Liver (tissue), 9 donors: ENCODE data around the gene GABRR1. TPM values are rescaled to one million over a fixed set of nuclear protein-coding genes. Genes with fewer than 3 reads are reported as not detected.

Experiments
- DNase-seq: peaks from one replicate; pipeline ENCODE4 v3.0.0-alpha.2; 2017; ENCODE audit warnings: low spot score
- H3K27ac ChIP-seq, 2 donors: one replicate each; pipeline ENCODE4 v1.7.0; 2013; ENCODE audit warnings: inconsistent platforms in 2 of 2, low read length in 2 of 2, control low read depth in 1 of 2, low read depth in 1 of 2, mild to moderate bottlenecking in 1 of 2
- H3K27me3 ChIP-seq, 4 donors: one replicate each; pipeline versions ENCODE4 v1.6.1 to v1.7.0; 2013; ENCODE audit warnings: low read length in 3 of 4, inconsistent platforms in 1 of 4, mild to moderate bottlenecking in 1 of 4, moderate library complexity in 1 of 4; ENCODE audit not compliant: control insufficient read depth in 4 of 4, insufficient read depth in 4 of 4
- H3K36me3 ChIP-seq, 4 donors: one replicate each; pipeline versions ENCODE4 v1.6.1 to v1.7.0; 2013; ENCODE audit warnings: low read length in 3 of 4, mild to moderate bottlenecking in 3 of 4, low read depth in 1 of 4, moderate library complexity in 1 of 4; ENCODE audit not compliant: control insufficient read depth in 4 of 4, insufficient read depth in 3 of 4
- H3K4me1 ChIP-seq, 4 donors: one replicate each; pipeline versions ENCODE4 v1.6.1 to v1.7.0; 2013; ENCODE audit warnings: low read length in 3 of 4, mild to moderate bottlenecking in 3 of 4, moderate library complexity in 1 of 4; ENCODE audit not compliant: control insufficient read depth in 4 of 4, insufficient read depth in 4 of 4
- H3K4me3 ChIP-seq, 3 donors: one replicate each; pipeline versions ENCODE4 v1.6.1 to v1.7.0; 2013; ENCODE audit warnings: low read length in 3 of 3, control low read depth in 1 of 3, low read depth in 1 of 3, mild to moderate bottlenecking in 1 of 3
- H3K9ac ChIP-seq, 2 donors: one replicate each; pipeline ENCODE4 v1.7.0; 2013; ENCODE audit warnings: low read length in 2 of 2, mild to moderate bottlenecking in 2 of 2, moderate library complexity in 2 of 2, control low read depth in 1 of 2, low read depth in 1 of 2
- H3K9me3 ChIP-seq, 4 donors: one replicate each; pipeline versions ENCODE4 v1.6.1 to v1.7.0; 2013; ENCODE audit warnings: low read length in 3 of 4; ENCODE audit not compliant: control insufficient read depth in 4 of 4
- ATF3 ChIP-seq: IDR thresholded peaks from 2 replicates; pipeline ENCODE4 v1.6.1; 2016; ENCODE audit warnings: antibody characterized with exemption
- EGR1 ChIP-seq, 2 donors: IDR thresholded peaks; 2 replicates each; pipeline ENCODE4 v1.6.1; 2016 to 2018; ENCODE audit warnings: antibody characterized with exemption in 2 of 2, low read depth in 2 of 2
- FOXA1 ChIP-seq: IDR thresholded peaks from 2 replicates; pipeline ENCODE4 v1.6.1; 2016; ENCODE audit warnings: antibody characterized with exemption
- FOXA2 ChIP-seq: IDR thresholded peaks from 2 replicates; pipeline ENCODE4 v1.6.1; 2016; ENCODE audit warnings: antibody characterized with exemption
- GABPA ChIP-seq, 2 donors: IDR thresholded peaks in 1 of 2; conservative IDR thresholded peaks in 1 of 2; 2 replicates each; pipeline ENCODE4 v1.6.1; 2016; ENCODE audit warnings: antibody characterized with exemption in 2 of 2, mild to moderate bottlenecking in 1 of 2, moderate library complexity in 1 of 2
- HNF4A ChIP-seq, 2 donors: conservative IDR thresholded peaks; 2 replicates each; pipeline ENCODE4 v1.6.1; 2016; ENCODE audit warnings: antibody characterized with exemption in 2 of 2, mild to moderate bottlenecking in 2 of 2
- HNF4G ChIP-seq: IDR thresholded peaks from 2 replicates; pipeline ENCODE4 v1.6.1; 2016; ENCODE audit warnings: antibody characterized with exemption
- JUND ChIP-seq, 2 donors: IDR thresholded peaks; 2 replicates each; pipeline ENCODE4 v1.6.1; 2016; ENCODE audit warnings: antibody characterized with exemption in 2 of 2
- NR2F2 ChIP-seq: IDR thresholded peaks from 2 replicates; pipeline ENCODE4 v1.6.1; 2016; ENCODE audit warnings: antibody characterized with exemption
- RAD21 ChIP-seq, 2 donors: IDR thresholded peaks; 2 replicates each; pipeline ENCODE4 v1.6.1; 2016; ENCODE audit warnings: antibody characterized with exemption in 2 of 2, mild to moderate bottlenecking in 2 of 2
- REST ChIP-seq: IDR thresholded peaks from 2 replicates; pipeline ENCODE4 v1.6.1; 2016; ENCODE audit warnings: antibody characterized with exemption, mild to moderate bottlenecking
- RXRA ChIP-seq, 2 donors: IDR thresholded peaks; 2 replicates each; pipeline ENCODE4 v1.6.1; 2017 to 2018; ENCODE audit warnings: antibody characterized with exemption in 2 of 2, mild to moderate bottlenecking in 1 of 2
- SP1 ChIP-seq: IDR thresholded peaks from 2 replicates; pipeline ENCODE4 v1.6.1; 2018; ENCODE audit warnings: antibody characterized with exemption, mild to moderate bottlenecking
- TAF1 ChIP-seq: conservative IDR thresholded peaks from 2 replicates; pipeline ENCODE4 v1.6.1; 2016; ENCODE audit warnings: antibody characterized with exemption, mild to moderate bottlenecking
- YY1 ChIP-seq: IDR thresholded peaks from 2 replicates; pipeline ENCODE4 v1.6.1; 2016; ENCODE audit warnings: antibody characterized with exemption, mild to moderate bottlenecking
- WGBS: extraction: QIAGEN DNeasy Blood & Tissue Kit; methylation state at CpG from one replicate; pipeline ENCODE4 v1.1.7; 2013; 5-methylcytosine and 5-hydroxymethylcytosine counted together
- polyA plus RNA-seq, 2 donors: library from polyadenylated mRNA; stranded (reverse) in 1 of 2; unstranded in 1 of 2; fragments of 200-250 nt in 1 of 2; fragments of >200 nt in 1 of 2; fragmentation: Nextera tagmentation in 1 of 2; extraction: Ambion mirVana in 1 of 2; gene quantifications; one replicate each; pipeline versions ENCODE4 v1.2.1 to v1.2.3, GENCODE V29; 2013 to 2015
- total RNA-seq, 2 donors: library from RNA; depleted of rRNA; stranded (reverse); fragments of >200 nt; gene quantifications; one replicate each; pipeline ENCODE4 v1.2.3, GENCODE V29; 2014
- TF ChIP-seq, protein P1 (sequence below): IDR thresholded peaks from 2 replicates; pipeline ENCODE4 v1.6.1; 2016; ENCODE audit warnings: antibody characterized with exemption
- TF ChIP-seq, protein P2 (sequence below): IDR thresholded peaks from 2 replicates; pipeline ENCODE4 v1.6.1; 2016; ENCODE audit warnings: antibody characterized with exemption
- donor health status: healthy.
- donor health status: healthy.
- donor health status: healthy.
- donor health status: healthy.
- donor health status: healthy.

GABRR1 gene
- total and polyA plus RNA-seq, 4 donors = not detected

GRCh38 chr6:89132057-89132456, 85.1 kb downstream of the GABRR1 start:
- Histone ChIP-seq H3K9ac (no peak overlapping the region), H3K4me3 (no peak overlapping the region), H3K9me3 (peaks cover 0 to 1% (median 0%) of the 10 kb centered on the region in 4 donors), H3K4me1 (no peaks in the 10 kb centered on the region), H3K27me3 (no peaks in the 10 kb centered on the region), H3K36me3 (no peaks in the 10 kb centered on the region), H3K27ac (no peak overlapping the region)
- no peak for DNase-seq
- 88% methylated on average over 2 of the region's 2 CpGs for WGBS
- TF ChIP-seq HNF4A (conservative IDR thresholded peaks at IDR 0.05) = no peak
- TF ChIP-seq EGR1 (IDR thresholded peaks at IDR 0.05; ENCODE audit: low read depth in 2 of 2) = no peak
- TF ChIP-seq SP1 = no peak
- no peak for TF ChIP-seq RXRA (IDR thresholded peaks at IDR 0.05)
- no peak for TF ChIP-seq HNF4G

- Histone ChIP-seq H3K27ac (no peak overlapping the region), H3K27me3 (no peaks in the 10 kb centered on the region), H3K4me3 (no peak overlapping the region), H3K36me3 (no peaks in the 10 kb centered on the region), H3K9me3 (peaks cover 0 to 1% (median 0%) of the 10 kb centered on the region in 4 donors), H3K4me1 (no peaks in the 10 kb centered on the region), H3K9ac (no peak overlapping the region)
- TF ChIP-seq RXRA (IDR thresholded peaks at IDR 0.05) = no peak
- no peak for TF ChIP-seq FOXA1
- TF ChIP-seq, protein P1, sequence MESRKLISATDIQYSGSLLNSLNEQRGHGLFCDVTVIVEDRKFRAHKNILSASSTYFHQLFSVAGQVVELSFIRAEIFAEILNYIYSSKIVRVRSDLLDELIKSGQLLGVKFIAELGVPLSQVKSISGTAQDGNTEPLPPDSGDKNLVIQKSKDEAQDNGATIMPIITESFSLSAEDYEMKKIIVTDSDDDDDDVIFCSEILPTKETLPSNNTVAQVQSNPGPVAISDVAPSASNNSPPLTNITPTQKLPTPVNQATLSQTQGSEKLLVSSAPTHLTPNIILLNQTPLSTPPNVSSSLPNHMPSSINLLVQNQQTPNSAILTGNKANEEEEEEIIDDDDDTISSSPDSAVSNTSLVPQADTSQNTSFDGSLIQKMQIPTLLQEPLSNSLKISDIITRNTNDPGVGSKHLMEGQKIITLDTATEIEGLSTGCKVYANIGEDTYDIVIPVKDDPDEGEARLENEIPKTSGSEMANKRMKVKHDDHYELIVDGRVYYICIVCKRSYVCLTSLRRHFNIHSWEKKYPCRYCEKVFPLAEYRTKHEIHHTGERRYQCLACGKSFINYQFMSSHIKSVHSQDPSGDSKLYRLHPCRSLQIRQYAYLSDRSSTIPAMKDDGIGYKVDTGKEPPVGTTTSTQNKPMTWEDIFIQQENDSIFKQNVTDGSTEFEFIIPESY = no peak
- no peak for TF ChIP-seq REST
- TF ChIP-seq HNF4G = no peak
- no peak for TF ChIP-seq NR2F2
- TF ChIP-seq HNF4A (conservative IDR thresholded peaks at IDR 0.05) = no peak
- TF ChIP-seq YY1 = no peak
- TF ChIP-seq ATF3 = no peak
- no peak for TF ChIP-seq GABPA (IDR thresholded peaks at IDR 0.05 in 1 of 2, conservative IDR thresholded peaks at IDR 0.05 in 1 of 2)
- no peak for TF ChIP-seq RAD21 (IDR thresholded peaks at IDR 0.05)
- TF ChIP-seq SP1 = no peak
- TF ChIP-seq, protein P2, sequence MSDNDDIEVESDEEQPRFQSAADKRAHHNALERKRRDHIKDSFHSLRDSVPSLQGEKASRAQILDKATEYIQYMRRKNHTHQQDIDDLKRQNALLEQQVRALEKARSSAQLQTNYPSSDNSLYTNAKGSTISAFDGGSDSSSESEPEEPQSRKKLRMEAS = no peak
- no peak for TF ChIP-seq EGR1 (IDR thresholded peaks at IDR 0.05; ENCODE audit: low read depth in 2 of 2)
- no peak for TF ChIP-seq TAF1
- TF ChIP-seq FOXA2 = no peak
- TF ChIP-seq JUND (IDR thresholded peaks at IDR 0.05) = no peak
- DNase-seq = no peak
- 98% methylated on average over 3 of the region's 3 CpGs for WGBS
Measured at GRCh38 chr6:89131599-89131998, 85.6 kb downstream of the GABRR1 start.
